IMR-90 (cell line): Measurements from ENCODE around the gene LIG1. TPM values are rescaled to one million over a fixed set of nuclear protein-coding genes. Genes with fewer than 3 reads are reported as not detected.

Source experiments
- polyA plus RNA-seq, 3 experiments: library from polyadenylated mRNA; depleted of rRNA; stranded (reverse); fragments of >200 nt; gene quantifications; 2 replicates each; pipeline ENCODE4 v1.2.3, GENCODE V29; 2012; ENCODE audit warnings: low replicate concordance in 1 of 3
- total RNA-seq: library from RNA; depleted of rRNA; stranded (reverse); fragments of >200 nt; gene quantifications from 2 replicates; pipeline ENCODE4 v1.2.3, GENCODE V29; 2012; rRNA removed

The LIG1 gene
- total and polyA plus RNA-seq, 2 of the 4 experiments (the other 2 are of a cell fraction): 24.9 to 34.0 TPM

Other genes with a start within 250 kb of the LIG1 start
- not detected in 2 replicates for gene BSPH1, start 178.2 kb downstream of the LIG1 start, total RNA-seq
- not detected in 2 replicates for gene BSPH1, start 178.2 kb downstream of the LIG1 start, polyA plus RNA-seq (2012; rRNA removed)
- gene ELSPBP1, start 175.7 kb downstream of the LIG1 start, total RNA-seq: not detected in 2 replicates
- not detected in 2 replicates for gene ELSPBP1, start 175.7 kb downstream of the LIG1 start, polyA plus RNA-seq (2012; rRNA removed)
- gene CABP5, start 126.3 kb downstream of the LIG1 start, total RNA-seq: not detected in 2 replicates
- gene CABP5, start 126.3 kb downstream of the LIG1 start, polyA plus RNA-seq (2012; rRNA removed): not detected in 2 replicates
- 4.3 and 5.0 TPM in 2 replicates for gene PLA2G4C, start 59.5 kb downstream of the LIG1 start, total RNA-seq
- 5.7 and 6.5 TPM in 2 replicates for gene PLA2G4C, start 59.5 kb downstream of the LIG1 start, polyA plus RNA-seq (2012; rRNA removed)
- 0.54 and 0.56 TPM in 2 replicates for gene ZSWIM9, start 336 bp upstream of the LIG1 start, total RNA-seq
- gene ZSWIM9, start 336 bp upstream of the LIG1 start, polyA plus RNA-seq (2012; rRNA removed): 2.2 and 3.4 TPM in 2 replicates
- 11.3 and 12.5 TPM in 2 replicates for gene CARD8, start 85.6 kb upstream of the LIG1 start, total RNA-seq
- gene CARD8, start 85.6 kb upstream of the LIG1 start, polyA plus RNA-seq (2012; rRNA removed): 11.8 and 15.5 TPM in 2 replicates
- 0.56 and 1.6 TPM in 2 replicates for gene ZNF114, start 99.7 kb upstream of the LIG1 start, total RNA-seq
- gene ZNF114, start 99.7 kb upstream of the LIG1 start, polyA plus RNA-seq (2012; rRNA removed): 0.20 and 0.24 TPM in 2 replicates
- gene EMP3, start 155.2 kb upstream of the LIG1 start, total RNA-seq: 128 and 147 TPM in 2 replicates
- 632 and 675 TPM in 2 replicates for gene EMP3, start 155.2 kb upstream of the LIG1 start, polyA plus RNA-seq (2012; rRNA removed)
- gene TMEM143, start 193.6 kb upstream of the LIG1 start, total RNA-seq: 1.1 and 1.3 TPM in 2 replicates
- 7.6 and 8.6 TPM in 2 replicates for gene TMEM143, start 193.6 kb upstream of the LIG1 start, polyA plus RNA-seq (2012; rRNA removed)
- not detected in 2 replicates for gene SYNGR4, start 194.0 kb upstream of the LIG1 start, total RNA-seq
- gene SYNGR4, start 194.0 kb upstream of the LIG1 start, polyA plus RNA-seq (2012; rRNA removed): not detected in 2 replicates
- 57.8 and 58.8 TPM in 2 replicates for gene KDELR1, start 221.2 kb upstream of the LIG1 start, total RNA-seq
- gene KDELR1, start 221.2 kb upstream of the LIG1 start, polyA plus RNA-seq (2012; rRNA removed): 171 and 180 TPM in 2 replicates
- gene GRIN2D, start 223.3 kb upstream of the LIG1 start, total RNA-seq: under 0.01 TPM in 2 replicates
- gene GRIN2D, start 223.3 kb upstream of the LIG1 start, polyA plus RNA-seq (2012; rRNA removed): 0.23 and 0.24 TPM in 2 replicates